Measurements from ENCODE around the gene GALNT14. TPM values are rescaled to one million over a fixed set of nuclear protein-coding genes. Genes with fewer than 3 reads are reported as not detected.

Gene GALNT14
- total RNA-seq, 4 donors from 2014 or later: 0.15 to 0.62 (median 0.35) TPM; not detected in 1

DNA sequence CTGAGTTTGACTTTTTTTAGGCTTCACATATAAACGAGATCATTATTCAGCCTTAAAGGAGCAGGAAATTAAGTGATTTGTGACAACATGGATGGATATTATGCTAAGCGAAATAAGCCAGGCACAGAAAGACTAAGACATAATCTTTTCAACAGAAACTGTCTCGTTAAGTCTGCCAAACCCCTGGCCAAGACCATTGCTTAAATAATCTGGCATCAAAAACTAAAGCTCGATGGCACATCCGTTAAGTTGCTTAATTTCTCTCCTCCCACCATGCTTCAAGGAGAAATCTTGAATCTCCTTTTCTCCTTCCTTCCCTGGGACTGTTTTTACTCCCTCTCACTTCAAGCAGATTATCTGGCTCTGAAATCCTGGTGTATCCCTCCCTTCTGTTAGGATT lies 140.3 kb downstream of the GALNT14 start:
- Histone ChIP-seq H3K27ac (no peak overlapping the region), H3K4me1 (no peaks in the 10 kb centered on the region), H3K4me3 (no peak overlapping the region), H3K36me3 (no peaks in the 10 kb centered on the region), H3K9me3 (no peaks in the 10 kb centered on the region), H3K27me3 (no peaks in the 10 kb centered on the region)
- no peak for ATAC-seq
- WGBS, 2 donors (ENCODE audit: low coverage in 1 of 2): 47 to 51% methylated on average over 4 to 5 of the region's 5 CpGs
- TF ChIP-seq POLR2A (IDR thresholded peaks at IDR 0.05) (no peak), EP300 (IDR thresholded peaks at IDR 0.05) (no peak), POLR2AphosphoS5 (IDR thresholded peaks at IDR 0.05) (no peak)
- TF ChIP-seq, protein P1, sequence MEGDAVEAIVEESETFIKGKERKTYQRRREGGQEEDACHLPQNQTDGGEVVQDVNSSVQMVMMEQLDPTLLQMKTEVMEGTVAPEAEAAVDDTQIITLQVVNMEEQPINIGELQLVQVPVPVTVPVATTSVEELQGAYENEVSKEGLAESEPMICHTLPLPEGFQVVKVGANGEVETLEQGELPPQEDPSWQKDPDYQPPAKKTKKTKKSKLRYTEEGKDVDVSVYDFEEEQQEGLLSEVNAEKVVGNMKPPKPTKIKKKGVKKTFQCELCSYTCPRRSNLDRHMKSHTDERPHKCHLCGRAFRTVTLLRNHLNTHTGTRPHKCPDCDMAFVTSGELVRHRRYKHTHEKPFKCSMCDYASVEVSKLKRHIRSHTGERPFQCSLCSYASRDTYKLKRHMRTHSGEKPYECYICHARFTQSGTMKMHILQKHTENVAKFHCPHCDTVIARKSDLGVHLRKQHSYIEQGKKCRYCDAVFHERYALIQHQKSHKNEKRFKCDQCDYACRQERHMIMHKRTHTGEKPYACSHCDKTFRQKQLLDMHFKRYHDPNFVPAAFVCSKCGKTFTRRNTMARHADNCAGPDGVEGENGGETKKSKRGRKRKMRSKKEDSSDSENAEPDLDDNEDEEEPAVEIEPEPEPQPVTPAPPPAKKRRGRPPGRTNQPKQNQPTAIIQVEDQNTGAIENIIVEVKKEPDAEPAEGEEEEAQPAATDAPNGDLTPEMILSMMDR (IDR thresholded peaks at IDR 0.05): no peak

DNA sequence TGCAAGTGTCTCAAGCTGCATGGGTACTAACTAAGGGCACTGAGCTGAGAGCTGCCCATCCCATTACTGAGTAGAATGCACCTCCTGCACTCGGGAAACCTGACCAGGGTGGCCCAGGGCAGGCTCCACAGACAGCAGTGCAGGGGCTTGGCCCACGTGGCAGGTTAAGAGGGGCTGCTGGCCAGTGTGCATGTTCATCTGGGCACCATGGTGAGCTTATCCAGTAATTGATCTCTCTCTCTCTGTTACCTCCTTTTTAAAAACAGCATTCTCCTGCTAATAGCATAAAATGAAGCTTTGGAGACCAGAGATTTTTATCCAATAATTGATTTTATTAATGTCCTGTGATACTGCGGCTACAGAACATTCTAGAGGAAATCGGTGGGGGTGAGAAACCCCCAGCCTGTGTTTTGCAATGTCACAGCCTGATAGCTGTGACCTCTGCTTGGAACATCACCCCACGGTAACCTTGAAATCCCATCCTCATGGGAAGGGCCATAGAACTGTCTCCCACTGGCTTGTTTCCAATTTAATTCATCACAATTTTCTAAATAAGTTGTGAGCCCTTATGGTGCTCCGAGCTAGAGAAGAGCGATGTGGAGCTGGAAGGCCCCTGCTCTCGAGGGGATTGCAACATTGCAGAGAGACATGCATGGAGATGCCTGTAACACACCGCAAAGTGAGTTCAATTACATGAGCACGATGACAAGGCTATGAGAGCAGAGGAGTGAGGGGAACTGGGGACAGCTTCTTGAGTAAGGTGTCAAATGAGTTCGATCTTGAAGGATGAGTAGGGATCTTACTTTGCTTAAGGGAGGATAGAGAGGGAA lies 143.8 kb downstream of the GALNT14 start:
- WGBS, 2 donors (ENCODE audit: low coverage in 1 of 2): 79 to 97% methylated on average over 3 to 9 of the region's 11 CpGs
- H3K27me3 ChIP-seq: no peaks in the 10 kb centered on the region
- TF ChIP-seq POLR2A (IDR thresholded peaks at IDR 0.05) (no peak), POLR2AphosphoS5 (IDR thresholded peaks at IDR 0.05) (no peak), EP300 (IDR thresholded peaks at IDR 0.05) (no peak)
- TF ChIP-seq, protein P1 (IDR thresholded peaks at IDR 0.05): no peak
- no peaks in the 10 kb centered on the region for H3K4me1 ChIP-seq
- ATAC-seq: no peak
- no peaks in the 10 kb centered on the region for H3K36me3 ChIP-seq
- no peak overlapping the region for H3K27ac ChIP-seq
- no peak overlapping the region for H3K4me3 ChIP-seq
- no peaks in the 10 kb centered on the region for H3K9me3 ChIP-seq

DNA sequence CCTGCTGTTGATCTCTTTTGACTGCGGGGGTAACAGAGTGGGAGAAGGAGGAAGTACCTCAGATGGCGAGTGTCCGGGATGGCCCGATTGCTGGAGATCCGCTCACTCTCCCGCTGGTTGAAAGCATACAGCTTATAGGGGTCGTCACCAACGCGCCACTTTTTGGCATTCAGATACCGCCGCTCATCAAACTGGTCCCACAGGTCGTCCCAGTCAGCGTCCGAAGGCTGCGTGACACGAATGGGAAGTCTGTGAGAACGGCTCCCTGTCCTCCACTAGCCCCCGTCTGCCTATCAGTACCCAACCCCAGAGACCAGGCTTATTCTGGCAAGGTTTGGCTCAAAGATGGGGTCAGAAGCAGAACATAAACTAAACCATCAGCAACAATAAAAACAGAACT lies 145.5 kb downstream of the GALNT14 start:
- WGBS, 2 donors (ENCODE audit: low coverage in 1 of 2): 100% methylated on average over 2 to 7 of the region's 18 CpGs
- no peak overlapping the region for H3K27ac ChIP-seq
- H3K9me3 ChIP-seq: no peaks in the 10 kb centered on the region
- no peaks in the 10 kb centered on the region for H3K36me3 ChIP-seq
- H3K27me3 ChIP-seq: no peaks in the 10 kb centered on the region
- ATAC-seq: no peak
- TF ChIP-seq, protein P1 (IDR thresholded peaks at IDR 0.05): no peak
- TF ChIP-seq POLR2A (IDR thresholded peaks at IDR 0.05): no peak
- no peak for TF ChIP-seq EP300 (IDR thresholded peaks at IDR 0.05)
- no peak for TF ChIP-seq POLR2AphosphoS5 (IDR thresholded peaks at IDR 0.05)
- no peaks in the 10 kb centered on the region for H3K4me1 ChIP-seq
- H3K4me3 ChIP-seq: no peak overlapping the region

DNA sequence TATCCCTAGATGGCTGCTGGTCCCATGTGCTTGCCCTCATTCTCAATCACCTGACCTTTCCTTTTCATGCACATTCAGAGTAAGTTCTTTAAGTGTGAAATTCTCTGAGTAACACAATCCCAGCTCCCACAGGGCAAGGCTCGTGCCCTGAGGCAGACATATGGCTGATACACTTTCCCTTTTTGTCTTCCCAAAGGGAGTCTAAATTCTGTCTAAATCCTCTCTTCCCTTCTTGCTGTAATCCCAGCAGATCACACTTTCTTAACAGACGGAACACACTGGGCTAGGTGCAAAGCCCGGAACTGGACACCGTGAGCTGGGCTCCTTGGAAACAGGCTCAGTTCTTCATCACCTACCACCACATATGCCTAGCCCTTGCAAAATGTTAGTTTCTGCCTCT lies 147.6 kb downstream of the GALNT14 start:
- no peak overlapping the region for H3K4me3 ChIP-seq
- ATAC-seq: no peak
- H3K9me3 ChIP-seq: no peaks in the 10 kb centered on the region
- H3K27ac ChIP-seq: no peak overlapping the region
- 52 to 73% methylated on average over 4 of the region's 4 CpGs for WGBS, 2 donors (ENCODE audit: low coverage in 1 of 2)
- H3K4me1 ChIP-seq: no peaks in the 10 kb centered on the region
- TF ChIP-seq, protein P1 (IDR thresholded peaks at IDR 0.05): no peak
- TF ChIP-seq POLR2A (IDR thresholded peaks at IDR 0.05) (no peak), EP300 (IDR thresholded peaks at IDR 0.05) (no peak), POLR2AphosphoS5 (IDR thresholded peaks at IDR 0.05) (no peak)
- no peaks in the 10 kb centered on the region for H3K27me3 ChIP-seq
- no peaks in the 10 kb centered on the region for H3K36me3 ChIP-seq

DNA sequence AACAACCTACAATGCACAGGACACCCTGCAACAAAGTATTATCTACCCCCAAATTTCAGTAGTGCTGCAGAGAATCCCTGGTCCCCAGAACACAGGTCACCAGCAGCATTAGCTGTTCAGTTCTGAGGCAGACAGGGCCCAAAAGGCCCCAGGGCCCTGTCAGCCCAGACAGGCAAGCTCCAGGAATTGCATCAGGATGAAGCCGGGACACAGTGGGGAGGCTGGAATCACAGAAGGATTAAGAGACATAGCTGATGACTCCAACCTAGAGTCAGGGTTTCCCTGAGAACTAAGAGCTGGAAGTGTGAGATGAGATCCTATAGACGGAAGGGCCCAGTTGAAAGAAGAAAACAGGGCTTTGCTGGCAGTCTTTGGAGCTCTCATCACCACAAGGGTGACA lies 148.1 kb downstream of the GALNT14 start:
- H3K27ac ChIP-seq: no peak overlapping the region
- no peak for ATAC-seq
- no peaks in the 10 kb centered on the region for H3K36me3 ChIP-seq
- no peak for TF ChIP-seq POLR2AphosphoS5 (IDR thresholded peaks at IDR 0.05)
- TF ChIP-seq, protein P1 (IDR thresholded peaks at IDR 0.05): no peak
- TF ChIP-seq POLR2A (IDR thresholded peaks at IDR 0.05): no peak
- TF ChIP-seq EP300 (IDR thresholded peaks at IDR 0.05): no peak
- H3K4me3 ChIP-seq: no peak overlapping the region
- 83 to 100% methylated on average over 1 to 2 of the region's 2 CpGs for WGBS, 2 donors (ENCODE audit: low coverage in 1 of 2)
- H3K27me3 ChIP-seq: no peaks in the 10 kb centered on the region
- no peaks in the 10 kb centered on the region for H3K9me3 ChIP-seq
- H3K4me1 ChIP-seq: no peaks in the 10 kb centered on the region

Measured in gastroesophageal sphincter (tissue), 4 donors.